ENCODE results near the gene CEL.

The CEL gene

GRCh38 chr9:133105461-133105770 lies 43.6 kb downstream of the CEL start:
- ATAC-seq, result no peak
- TF ChIP-seq CSDC2 (CRISPR knock-in tag; IDR thresholded peaks at IDR 0.05), result no peak
- no peak for TF ChIP-seq BACH2 (CRISPR knock-in tag; IDR thresholded peaks at IDR 0.05; ENCODE audit: borderline replicate concordance)
- TF ChIP-seq RARB (CRISPR knock-in tag; IDR thresholded peaks at IDR 0.05), result no peak
- no peak for TF ChIP-seq SNAI2 (CRISPR knock-in tag; IDR thresholded peaks at IDR 0.05)
- TF ChIP-seq ESRRG (CRISPR knock-in tag; IDR thresholded peaks at IDR 0.05), result no peak
- TF ChIP-seq ZNF70 (CRISPR knock-in tag; IDR thresholded peaks at IDR 0.05), result no peak
- no peak for TF ChIP-seq TOX (CRISPR knock-in tag; IDR thresholded peaks at IDR 0.05; ENCODE audit: borderline replicate concordance)
- TF ChIP-seq GLIS3 (CRISPR knock-in tag; IDR thresholded peaks at IDR 0.05), result no peak
- TF ChIP-seq CSRNP3 (CRISPR knock-in tag; IDR thresholded peaks at IDR 0.05), result no peak

- no peak for ATAC-seq
- TF ChIP-seq ESRRG (CRISPR knock-in tag; IDR thresholded peaks at IDR 0.05) (no peak), TOX (CRISPR knock-in tag; IDR thresholded peaks at IDR 0.05; ENCODE audit: borderline replicate concordance) (no peak), ZFP30 (CRISPR knock-in tag; IDR thresholded peaks at IDR 0.05) (no peak), TCF4 (CRISPR knock-in tag; IDR thresholded peaks at IDR 0.05; ENCODE audit: borderline replicate concordance) (no peak), TSHZ2 (CRISPR knock-in tag; IDR thresholded peaks at IDR 0.05) (no peak), ZC3H10 (CRISPR knock-in tag; IDR thresholded peaks at IDR 0.05) (no peak), CSDC2 (CRISPR knock-in tag; IDR thresholded peaks at IDR 0.05) (no peak)
Measured at GRCh38 chr9:133106511-133107244, 44.9 kb downstream of the CEL start.

GRCh38 chr9:133107245-133107722 lies 45.5 kb downstream of the CEL start:
- TF ChIP-seq ARNTL (CRISPR knock-in tag; IDR thresholded peaks at IDR 0.05; ENCODE audit: borderline replicate concordance, low read depth) (no peak), ESRRG (CRISPR knock-in tag; IDR thresholded peaks at IDR 0.05) (no peak), ZNF8 (CRISPR knock-in tag; IDR thresholded peaks at IDR 0.05) (no peak), CREB5 (CRISPR knock-in tag; IDR thresholded peaks at IDR 0.05; ENCODE audit: low read depth) (no peak)

GRCh38 chr9:133107961-133108793 lies 46.4 kb downstream of the CEL start:
- no peak for ATAC-seq
- TF ChIP-seq ZC3H10 (CRISPR knock-in tag; IDR thresholded peaks at IDR 0.05) (no peak), RARB (CRISPR knock-in tag; IDR thresholded peaks at IDR 0.05) (no peak), ZNF8 (CRISPR knock-in tag; IDR thresholded peaks at IDR 0.05) (no peak), GLIS3 (CRISPR knock-in tag; IDR thresholded peaks at IDR 0.05) (no peak), TOX (CRISPR knock-in tag; IDR thresholded peaks at IDR 0.05; ENCODE audit: borderline replicate concordance) (no peak), ZFP30 (CRISPR knock-in tag; IDR thresholded peaks at IDR 0.05) (no peak), ZNF70 (CRISPR knock-in tag; IDR thresholded peaks at IDR 0.05) (no peak), CSDC2 (CRISPR knock-in tag; IDR thresholded peaks at IDR 0.05) (no peak), ESRRG (CRISPR knock-in tag; IDR thresholded peaks at IDR 0.05) (no peak), ZFP3 (CRISPR knock-in tag; IDR thresholded peaks at IDR 0.05) (no peak), TCF4 (CRISPR knock-in tag; IDR thresholded peaks at IDR 0.05; ENCODE audit: borderline replicate concordance) (no peak), POU6F1 (CRISPR knock-in tag; IDR thresholded peaks at IDR 0.05; ENCODE audit: borderline replicate concordance, low read depth) (no peak), TSHZ2 (CRISPR knock-in tag; IDR thresholded peaks at IDR 0.05) (no peak), SNAI2 (CRISPR knock-in tag; IDR thresholded peaks at IDR 0.05) (no peak), CREB5 (CRISPR knock-in tag; IDR thresholded peaks at IDR 0.05; ENCODE audit: low read depth) (no peak), CSRNP3 (CRISPR knock-in tag; IDR thresholded peaks at IDR 0.05) (no peak)

More at GRCh38 chr9:133107245-133107722, 45.5 kb downstream of the CEL start:
- no peak for ATAC-seq

Data from SK-N-SH treated with all-trans-retinoic acid at 6 μM for 48 hours (cell line).